Natural killer cell (primary cell): ENCODE measurements around the gene ABCB4. TPM values are rescaled to one million over a fixed set of nuclear protein-coding genes. Genes with fewer than 3 reads are reported as not detected.

Source experiments
- ATAC-seq, 3 donors: fragments of 150-1000 bp in 2 of 3; fragments of 200-7000 bp in 1 of 3; cut with Tn5 transposase; 1 replicate in 1 of 3; 2 replicates in 2 of 3; pipeline ENCODE4 v1.10.0; 2021; ENCODE audit warnings: mild to moderate bottlenecking in 2 of 3, moderate library complexity in 2 of 3
- DNase-seq, 2 donors: peaks; one replicate each; pipeline versions ENCODE4 v3.0.0 to v3.0.0-alpha.2; 2013 to 2021; ENCODE audit warnings: mixed read lengths in 1 of 2
- H3K27ac ChIP-seq: one replicate; pipeline ENCODE4 v1.5.1; 2013; ENCODE audit warnings: mild to moderate bottlenecking, low read length
- H3K27me3 ChIP-seq: one replicate; pipeline ENCODE4 v1.6.1; 2013; ENCODE audit warnings: low read length; ENCODE audit not compliant: control insufficient read depth, insufficient read depth
- H3K36me3 ChIP-seq: one replicate; pipeline ENCODE4 v1.6.1; 2013; ENCODE audit warnings: low read length; ENCODE audit not compliant: control insufficient read depth, insufficient read depth
- H3K4me1 ChIP-seq: one replicate; pipeline ENCODE4 v1.6.1; 2013; ENCODE audit warnings: low read length; ENCODE audit not compliant: control insufficient read depth, insufficient read depth
- H3K4me3 ChIP-seq: one replicate; pipeline ENCODE4 v1.5.1; 2013; ENCODE audit warnings: low read length
- H3K9me3 ChIP-seq: one replicate; pipeline ENCODE4 v1.6.1; 2013; ENCODE audit warnings: low read length; ENCODE audit not compliant: control insufficient read depth, insufficient read depth
- H3K27ac Mint-ChIP-seq, 2 donors: one replicate each; pipeline ENCODE4 v1.8.0; 2022; ENCODE audit warnings: mild to moderate bottlenecking in 2 of 2, mixed read lengths in 2 of 2, moderate library complexity in 1 of 2
- H3K27me3 Mint-ChIP-seq, 2 donors: one replicate each; pipeline ENCODE4 v1.8.0; 2022; ENCODE audit warnings: low read depth in 2 of 2, mixed read lengths in 2 of 2
- H3K36me3 Mint-ChIP-seq: one replicate; pipeline ENCODE4 v1.8.0; 2022; ENCODE audit warnings: mixed read lengths
- H3K4me1 Mint-ChIP-seq, 2 donors: one replicate each; pipeline ENCODE4 v1.8.0; 2022; ENCODE audit warnings: mixed read lengths in 2 of 2
- H3K4me3 Mint-ChIP-seq: one replicate; pipeline ENCODE4 v1.8.0; 2022; ENCODE audit warnings: mild to moderate bottlenecking, moderate library complexity, mixed read lengths
- H3K9me3 Mint-ChIP-seq, 2 donors: one replicate each; pipeline ENCODE4 v1.8.0; 2022; ENCODE audit warnings: mixed read lengths in 2 of 2
- CTCF ChIP-seq: fragments of 200-600 bp; IDR thresholded peaks from one replicate; pipeline ENCODE4 v1.8.0; 2022; ENCODE audit warnings: antibody characterized with exemption
- WGBS: methylation state at CpG from one replicate; pipeline ENCODE4 v1.1.7; 2013; ENCODE audit warnings: missing lambda C conversion rate; ENCODE audit not compliant: insufficient coverage; 5-methylcytosine and 5-hydroxymethylcytosine counted together
- intact Hi-C: fragments of 100-400 bp; cut with micrococcal nuclease; formaldehyde crosslinking; loops from one replicate; pipeline ENCODE4 v1.14.2; 2022
- total RNA-seq, 4 donors: library from RNA; stranded (reverse); fragments of 120-200 nt in 1 of 4; gene quantifications; one replicate each; pipeline versions ENCODE4 v1.2.3 to v1.2.4, GENCODE V29; 2013 to 2022

Gene ABCB4
- total RNA-seq, 3 donors from 2014 or later (not counting 1 experiment from before 2014, with no cell fraction given): 0.14 to 0.63 (median 0.50) TPM

- H3K4me3 Mint-ChIP-seq: no peak overlapping the region
- H3K4me1 Mint-ChIP-seq: no peaks in the 10 kb centered on the region
- Histone ChIP-seq H3K36me3 (no peaks in the 10 kb centered on the region), H3K4me1 (no peaks in the 10 kb centered on the region), H3K27me3 (no peaks in the 10 kb centered on the region), H3K27ac (no peak overlapping the region), H3K9me3 (no peaks in the 10 kb centered on the region), H3K4me3 (no peak overlapping the region)
- peaks cover 0 to 7% of the 10 kb centered on the region in 2 donors for H3K27me3 Mint-ChIP-seq
- no peaks in the 10 kb centered on the region for H3K9me3 Mint-ChIP-seq
- 52% methylated on average over 4 of the region's 5 CpGs for WGBS
- peak; percentile 84 for TF ChIP-seq CTCF
- ATAC-seq (peak; percentile 63 to 80 (median 76)), DNase-seq (peak; percentile 39 to 85)
- intact Hi-C loops: loop anchor here (1.0 kb wide), 1 partner anchor 105 kb away; no protein-coding TSS in a partner anchor
- no peak overlapping the region for H3K27ac Mint-ChIP-seq
- no peaks in the 10 kb centered on the region for H3K36me3 Mint-ChIP-seq
Observed at GRCh38 chr7:87416682-87417587, 58.5 kb downstream of the ABCB4 start.

- intact Hi-C loops: no loop called here
- H3K27me3 ChIP-seq: no peaks in the 10 kb centered on the region
- H3K36me3 Mint-ChIP-seq: no peaks in the 10 kb centered on the region
- 100% methylated on average over 2 of the region's 2 CpGs for WGBS
- H3K4me3 ChIP-seq: no peak overlapping the region
- H3K9me3 ChIP-seq: no peaks in the 10 kb centered on the region
- no peak overlapping the region for H3K27ac Mint-ChIP-seq
- no peaks in the 10 kb centered on the region for H3K36me3 ChIP-seq
- H3K4me3 Mint-ChIP-seq: no peak overlapping the region
- no peaks in the 10 kb centered on the region for H3K9me3 Mint-ChIP-seq
- no peak for ATAC-seq
- H3K27me3 Mint-ChIP-seq: peaks cover 0 to 7% of the 10 kb centered on the region in 2 donors
- H3K4me1 Mint-ChIP-seq: no peaks in the 10 kb centered on the region
- H3K27ac ChIP-seq: no peak overlapping the region
- H3K4me1 ChIP-seq: no peaks in the 10 kb centered on the region
- no peak for TF ChIP-seq CTCF
- no peak for DNase-seq
Observed at GRCh38 chr7:87414794-87415188, 60.7 kb downstream of the ABCB4 start.

- no peak for ATAC-seq
- H3K27ac ChIP-seq: no peak overlapping the region
- H3K4me1 ChIP-seq: no peaks in the 10 kb centered on the region
- H3K27me3 ChIP-seq: no peaks in the 10 kb centered on the region
- intact Hi-C loops: no loop called here
- Mint-ChIP-seq H3K27me3 (peaks cover 0 to 7% of the 10 kb centered on the region in 2 donors), H3K27ac (no peak overlapping the region), H3K9me3 (no peaks in the 10 kb centered on the region), H3K36me3 (no peaks in the 10 kb centered on the region), H3K4me3 (no peak overlapping the region), H3K4me1 (no peaks in the 10 kb centered on the region)
- DNase-seq: no peak
- WGBS: 89% methylated on average over 4 of the region's 4 CpGs
- TF ChIP-seq CTCF: no peak
- no peaks in the 10 kb centered on the region for H3K9me3 ChIP-seq
- no peaks in the 10 kb centered on the region for H3K36me3 ChIP-seq
- H3K4me3 ChIP-seq: no peak overlapping the region
Observed at GRCh38 chr7:87413951-87414793, 61.3 kb downstream of the ABCB4 start.
